Lower lobe of right lung (tissue), 2 donors: ENCODE measurements around the gene UCMA. TPM values are rescaled to one million over a fixed set of nuclear protein-coding genes. Genes with fewer than 3 reads are reported as not detected.
"Not testable (repeated sequence)": the region's sequence is repeated elsewhere in the genome, so short reads cannot be mapped to it uniquely, and the experiment has no call there.

Experiments
- ATAC-seq, 2 donors: fragments of 200-7000 bp; cut with Tn5 transposase; one replicate each; pipeline ENCODE4 v1.9.1; 2020 to 2022; ENCODE audit warnings: mild to moderate bottlenecking in 2 of 2, moderate library complexity in 2 of 2
- DNase-seq: peaks from one replicate; pipeline ENCODE4 v3.0.0-alpha.2; 2020
- H3K27ac ChIP-seq: fragments of 200-600 bp; one replicate; pipeline ENCODE4 v1.8.0; 2022
- H3K27me3 ChIP-seq: fragments of 200-600 bp; one replicate; pipeline ENCODE4 v1.8.0; 2022; ENCODE audit warnings: low read depth
- H3K36me3 ChIP-seq: fragments of 200-600 bp; one replicate; pipeline ENCODE4 v1.8.0; 2022; ENCODE audit warnings: mild to moderate bottlenecking
- H3K4me1 ChIP-seq: fragments of 200-600 bp; one replicate; pipeline ENCODE4 v1.8.0; 2022
- H3K4me3 ChIP-seq: fragments of 200-600 bp; one replicate; pipeline ENCODE4 v1.8.0; 2022; ENCODE audit warnings: mild to moderate bottlenecking
- H3K9me3 ChIP-seq: fragments of 200-600 bp; one replicate; pipeline ENCODE4 v1.8.0; 2022
- intact Hi-C: fragments of 100-400 bp; cut with DNase I; formaldehyde crosslinking; loops from one replicate; pipeline ENCODE4 v1.11.0; 2022
- long read RNA-seq: library from polyadenylated mRNA; unstranded; transcript quantifications from one replicate; pipeline ENCODE4 v2.0.0, GENCODE V29; 2021
- total RNA-seq: library from RNA; stranded (reverse); fragmentation: NEBNext Ultra II Directional; extraction: Animal tissue kit (Norgen Biotek cat#: 25700); gene quantifications from one replicate; pipeline ENCODE4 v1.2.1, GENCODE V29; 2021
- TF ChIP-seq, protein P1 (sequence below): fragments of 200-600 bp; IDR thresholded peaks from one replicate; pipeline ENCODE4 v1.8.0; 2022; ENCODE audit warnings: antibody characterized with exemption, mild to moderate bottlenecking
- donor health status: DM: no; HTN: yes; CAD: no; lungs with severe emphysema.

UCMA gene, protein sequence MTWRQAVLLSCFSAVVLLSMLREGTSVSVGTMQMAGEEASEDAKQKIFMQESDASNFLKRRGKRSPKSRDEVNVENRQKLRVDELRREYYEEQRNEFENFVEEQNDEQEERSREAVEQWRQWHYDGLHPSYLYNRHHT
- not detected for total RNA-seq
- long read RNA-seq, result 0 reads

DNA sequence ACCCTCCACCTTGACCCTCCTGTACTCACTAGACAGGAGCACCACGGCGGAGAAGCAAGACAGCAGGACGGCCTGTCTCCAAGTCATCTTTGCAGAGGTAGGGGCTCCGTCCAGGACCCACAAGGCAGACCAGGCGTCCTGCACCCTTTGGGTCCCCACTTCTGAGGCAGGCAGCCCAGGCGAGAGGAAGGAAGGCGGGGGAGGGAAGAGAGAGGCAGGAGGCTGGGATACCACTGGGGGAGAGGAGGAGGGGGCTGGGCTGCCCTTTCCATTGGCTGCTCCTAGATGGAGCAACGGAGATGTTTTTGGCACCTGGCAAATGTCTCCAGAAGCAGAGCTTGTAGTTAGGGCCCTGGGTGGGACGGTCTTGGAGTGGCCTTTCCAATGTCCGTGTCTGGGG, at the start of gene UCMA:
UCMA (minus strand) TSS at position 203 of the 400 bp plus-strand sequence; CDS start at position 87, 116 bp downstream.
- H3K27me3 ChIP-seq, result peaks cover 4% of the 10 kb centered on the region
- intact Hi-C loops, result no loop called here
- H3K27ac ChIP-seq, result no peak within 1 kb of the TSS
- no peaks in the 10 kb centered on the region for H3K9me3 ChIP-seq
- H3K4me3 ChIP-seq, result no peak within 1 kb of the TSS
- H3K4me1 ChIP-seq, result no peaks in the 10 kb centered on the region
- no peaks in the 10 kb centered on the region for H3K36me3 ChIP-seq
- TF ChIP-seq, protein P1, sequence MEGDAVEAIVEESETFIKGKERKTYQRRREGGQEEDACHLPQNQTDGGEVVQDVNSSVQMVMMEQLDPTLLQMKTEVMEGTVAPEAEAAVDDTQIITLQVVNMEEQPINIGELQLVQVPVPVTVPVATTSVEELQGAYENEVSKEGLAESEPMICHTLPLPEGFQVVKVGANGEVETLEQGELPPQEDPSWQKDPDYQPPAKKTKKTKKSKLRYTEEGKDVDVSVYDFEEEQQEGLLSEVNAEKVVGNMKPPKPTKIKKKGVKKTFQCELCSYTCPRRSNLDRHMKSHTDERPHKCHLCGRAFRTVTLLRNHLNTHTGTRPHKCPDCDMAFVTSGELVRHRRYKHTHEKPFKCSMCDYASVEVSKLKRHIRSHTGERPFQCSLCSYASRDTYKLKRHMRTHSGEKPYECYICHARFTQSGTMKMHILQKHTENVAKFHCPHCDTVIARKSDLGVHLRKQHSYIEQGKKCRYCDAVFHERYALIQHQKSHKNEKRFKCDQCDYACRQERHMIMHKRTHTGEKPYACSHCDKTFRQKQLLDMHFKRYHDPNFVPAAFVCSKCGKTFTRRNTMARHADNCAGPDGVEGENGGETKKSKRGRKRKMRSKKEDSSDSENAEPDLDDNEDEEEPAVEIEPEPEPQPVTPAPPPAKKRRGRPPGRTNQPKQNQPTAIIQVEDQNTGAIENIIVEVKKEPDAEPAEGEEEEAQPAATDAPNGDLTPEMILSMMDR, result no peak
- ATAC-seq, result no peak
- no peak for DNase-seq

DNA sequence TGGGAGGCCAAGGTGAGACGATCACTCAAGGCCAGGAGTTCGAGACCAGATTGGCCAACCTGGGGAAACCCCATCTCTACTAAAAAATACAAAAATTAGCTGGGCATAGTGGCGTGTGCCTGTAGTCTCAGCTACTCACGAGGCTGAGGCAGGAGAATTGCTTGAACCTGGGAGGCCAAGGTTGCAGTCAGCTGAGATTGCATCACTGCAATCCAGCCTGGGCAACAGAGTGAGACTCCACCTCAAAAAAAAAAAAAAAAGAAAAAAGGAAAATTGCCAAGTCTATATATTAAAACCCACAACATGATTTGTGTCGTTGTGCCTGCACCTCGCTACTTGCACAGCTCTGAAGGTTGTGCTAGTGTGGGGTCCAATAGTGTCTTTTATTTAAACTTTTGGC, 48.2 kb upstream of the UCMA start:
- H3K27ac ChIP-seq, H3K27me3 ChIP-seq, H3K4me1 ChIP-seq, intact Hi-C loops, ATAC-seq, H3K4me3 ChIP-seq, DNase-seq, H3K9me3 ChIP-seq: not testable (repeated sequence)
- H3K36me3 ChIP-seq, result peaks cover 69% of the 10 kb centered on the region

DNA sequence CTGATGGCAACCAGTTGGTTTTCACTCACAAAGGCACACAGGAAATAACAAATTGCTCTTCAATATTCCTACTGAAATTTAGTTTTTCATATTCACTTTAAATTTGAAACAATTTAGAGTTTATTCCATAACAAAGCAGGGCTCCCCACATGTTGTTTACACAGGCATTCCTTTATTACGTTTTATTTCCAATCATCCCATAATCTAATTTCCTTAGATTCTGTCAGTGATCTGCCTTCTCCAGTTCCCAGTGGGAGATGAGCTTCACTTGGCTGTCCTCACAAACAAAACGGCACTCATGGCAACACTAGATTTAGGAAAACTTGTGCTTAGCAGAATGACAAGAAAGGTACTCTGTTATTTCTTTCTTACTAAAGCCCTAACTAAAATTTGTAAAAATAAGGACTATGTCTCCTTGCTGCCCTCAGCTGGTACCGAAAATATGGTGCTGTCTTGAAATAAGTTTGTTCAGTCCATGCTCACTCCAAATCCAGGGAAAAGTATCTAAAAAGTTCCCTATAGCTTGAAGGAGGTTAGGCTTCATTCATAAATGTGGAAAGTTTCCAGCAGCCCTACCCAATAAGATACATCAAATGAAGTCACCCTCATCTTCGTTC, 42.7 kb upstream of the UCMA start:
- Histone ChIP-seq H3K27me3 (no peaks in the 10 kb centered on the region), H3K36me3 (peaks cover 34% of the 10 kb centered on the region), H3K4me1 (no peaks in the 10 kb centered on the region), H3K4me3 (no peak overlapping the region), H3K9me3 (no peaks in the 10 kb centered on the region), H3K27ac (no peak overlapping the region)
- TF ChIP-seq, protein P1, result no peak
- DNase-seq (no peak), ATAC-seq (no peak)
- intact Hi-C loops, result no loop called here

DNA sequence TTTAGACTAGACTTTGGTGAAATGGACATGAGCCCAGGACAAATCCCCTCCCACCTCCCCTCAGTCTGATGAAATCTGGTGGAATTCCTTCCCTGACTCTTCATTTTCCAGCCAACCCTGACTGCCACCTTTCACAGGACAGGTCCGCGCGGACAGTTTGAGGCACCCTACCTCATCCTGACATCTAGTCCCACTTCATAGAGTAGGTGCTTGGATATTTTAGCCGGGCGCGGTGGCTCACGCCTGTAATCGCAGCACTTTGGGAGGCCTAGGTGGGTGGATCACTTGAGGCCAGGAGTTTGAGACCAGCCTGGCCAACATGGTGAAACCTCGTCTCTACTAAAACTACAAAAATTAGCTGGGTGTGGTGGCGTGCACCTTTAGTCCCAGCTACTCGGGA, 42.0 kb upstream of the UCMA start:
- DNase-seq, H3K4me3 ChIP-seq, H3K4me1 ChIP-seq, ATAC-seq, intact Hi-C loops, H3K27ac ChIP-seq, H3K9me3 ChIP-seq, H3K27me3 ChIP-seq: not testable (repeated sequence)
- H3K36me3 ChIP-seq, result peaks cover 27% of the 10 kb centered on the region

DNA sequence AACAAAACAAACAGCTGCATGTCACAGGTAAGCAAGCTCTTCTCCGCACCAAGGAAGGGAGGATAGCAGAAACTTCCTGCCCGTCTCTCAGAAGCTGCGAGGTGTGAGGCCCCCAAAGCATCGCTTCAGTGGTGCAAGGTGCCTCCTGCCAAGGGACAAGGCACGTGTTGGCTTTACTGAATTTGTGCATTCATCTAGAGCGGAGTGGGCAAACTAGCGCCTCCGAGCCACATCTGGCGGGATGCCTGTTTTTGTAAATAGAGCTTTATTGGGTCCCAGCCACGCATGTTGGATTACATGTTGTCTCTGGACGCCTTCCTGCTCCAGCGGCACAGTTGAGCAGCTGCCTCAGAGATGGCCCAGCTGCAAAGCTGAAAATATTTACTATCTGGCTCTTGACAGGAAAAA, 38.0 kb upstream of the UCMA start:
- H3K4me3 ChIP-seq, result no peak overlapping the region
- peak overlapping the region; percentile 18 for H3K27ac ChIP-seq
- no peaks in the 10 kb centered on the region for H3K27me3 ChIP-seq
- intact Hi-C loops, result no loop called here
- ATAC-seq (peak; percentile 58 to 68), DNase-seq (no peak)
- TF ChIP-seq, protein P1, result no peak
- H3K36me3 ChIP-seq, result no peaks in the 10 kb centered on the region
- no peaks in the 10 kb centered on the region for H3K9me3 ChIP-seq
- no peaks in the 10 kb centered on the region for H3K4me1 ChIP-seq

DNA sequence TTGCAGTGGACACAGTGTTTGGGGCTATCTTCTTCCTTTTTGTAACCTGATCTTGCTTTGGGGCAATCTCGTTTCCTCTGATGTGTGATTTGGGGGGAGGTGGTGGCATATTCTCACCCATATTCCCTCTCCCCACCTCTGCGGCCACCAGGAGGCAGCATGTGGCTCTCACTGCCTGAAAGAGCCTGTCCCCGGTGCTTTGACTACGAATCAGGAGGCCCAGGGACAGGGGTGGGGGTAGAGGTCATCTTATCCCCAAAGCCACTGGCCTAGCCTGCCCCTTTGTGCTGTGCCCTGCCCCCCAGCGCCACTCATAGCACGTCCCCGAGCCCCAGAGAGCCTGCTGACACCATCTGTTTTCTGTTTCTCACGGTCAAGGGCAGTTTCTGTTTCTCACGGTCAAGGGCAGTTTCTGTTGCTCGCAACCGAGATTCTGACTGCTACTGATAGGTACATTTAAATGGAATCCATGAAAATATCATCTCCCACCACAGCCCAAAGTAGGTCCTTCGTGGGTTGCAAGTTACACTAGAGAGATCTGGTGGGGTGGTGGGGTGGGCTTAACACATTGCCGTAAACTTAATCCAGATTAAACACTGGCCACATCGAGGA, 37.5 kb upstream of the UCMA start:
- H3K4me1 ChIP-seq, result no peaks in the 10 kb centered on the region
- H3K9me3 ChIP-seq, result no peaks in the 10 kb centered on the region
- H3K27me3 ChIP-seq, result no peaks in the 10 kb centered on the region
- intact Hi-C loops, result no loop called here
- H3K27ac ChIP-seq, result peak overlapping the region; percentile 18
- no peaks in the 10 kb centered on the region for H3K36me3 ChIP-seq
- TF ChIP-seq, protein P1, result peak; percentile 28
- DNase-seq, result no peak
- peak; percentile 48 to 59 for ATAC-seq
- H3K4me3 ChIP-seq, result no peak overlapping the region
